ENCODE measurements around the gene MED13L. TPM values are rescaled to one million over a fixed set of nuclear protein-coding genes. Genes with fewer than 3 reads are reported as not detected.

Gene MED13L
- total RNA-seq, 1 donor from 2014 or later, result 49.0 TPM

GRCh38 chr12:115947696-115948062 is 329.8 kb downstream of the MED13L start:
- no peaks in the 10 kb centered on the region for H3K4me1 Mint-ChIP-seq (ENCODE audit: low read depth)
- DNase-seq (ENCODE audit: low spot score), result no peak
- intact Hi-C loops (cut with micrococcal nuclease), result no loop called here
- no peak overlapping the region for H3K4me3 Mint-ChIP-seq (ENCODE audit: low read depth)
- no peaks in the 10 kb centered on the region for H3K27me3 Mint-ChIP-seq (ENCODE audit: low read depth)
- H3K27ac Mint-ChIP-seq, result no peak overlapping the region
- H3K9me3 Mint-ChIP-seq, result no peaks in the 10 kb centered on the region
- no peaks in the 10 kb centered on the region for H3K36me3 Mint-ChIP-seq (ENCODE audit: low read depth)

DNA sequence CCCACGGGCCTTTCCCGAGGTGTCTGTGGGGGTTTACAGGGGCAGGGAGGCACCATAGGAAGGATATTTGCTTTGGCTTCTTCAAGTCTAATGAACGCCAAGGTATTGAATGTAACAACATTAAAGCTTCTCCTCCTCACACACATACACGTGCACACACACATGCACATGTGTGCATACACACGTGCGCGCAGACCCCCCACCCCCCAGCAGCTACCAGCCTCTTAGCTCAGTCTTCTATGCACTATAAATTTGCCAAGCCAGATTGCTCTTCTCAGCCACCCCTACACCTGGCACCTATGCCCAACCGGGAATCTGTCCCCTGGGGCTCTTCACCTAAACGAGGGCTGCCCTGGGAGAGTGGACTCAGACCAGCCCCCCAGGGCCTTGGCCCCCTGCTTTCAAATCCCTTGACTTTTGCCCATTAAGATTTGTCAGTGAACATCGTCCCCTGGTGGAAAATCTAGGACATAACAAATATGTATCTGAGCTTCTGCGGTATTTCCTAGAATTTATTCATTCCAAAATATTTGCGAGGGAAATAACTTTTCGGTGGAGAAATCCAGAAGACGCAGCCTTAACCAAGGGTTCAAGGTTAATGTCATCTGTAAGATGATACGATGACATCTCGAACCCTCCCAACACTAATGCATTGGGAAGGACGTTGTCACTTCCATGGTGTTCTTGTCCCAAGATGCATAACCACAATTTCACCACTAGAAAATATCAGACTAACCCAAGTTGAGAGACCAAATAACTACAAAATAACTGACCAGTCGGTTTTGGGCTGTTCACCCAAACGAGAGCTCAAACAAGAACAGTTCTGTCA is 330.4 kb downstream of the MED13L start:
- H3K4me3 Mint-ChIP-seq (ENCODE audit: low read depth), result no peak overlapping the region
- no peaks in the 10 kb centered on the region for H3K9me3 Mint-ChIP-seq
- no peaks in the 10 kb centered on the region for H3K4me1 Mint-ChIP-seq (ENCODE audit: low read depth)
- intact Hi-C loops (cut with micrococcal nuclease), result no loop called here
- H3K36me3 Mint-ChIP-seq (ENCODE audit: low read depth), result no peaks in the 10 kb centered on the region
- H3K27me3 Mint-ChIP-seq (ENCODE audit: low read depth), result no peaks in the 10 kb centered on the region
- no peak for DNase-seq (ENCODE audit: low spot score)
- H3K27ac Mint-ChIP-seq, result no peak overlapping the region

DNA sequence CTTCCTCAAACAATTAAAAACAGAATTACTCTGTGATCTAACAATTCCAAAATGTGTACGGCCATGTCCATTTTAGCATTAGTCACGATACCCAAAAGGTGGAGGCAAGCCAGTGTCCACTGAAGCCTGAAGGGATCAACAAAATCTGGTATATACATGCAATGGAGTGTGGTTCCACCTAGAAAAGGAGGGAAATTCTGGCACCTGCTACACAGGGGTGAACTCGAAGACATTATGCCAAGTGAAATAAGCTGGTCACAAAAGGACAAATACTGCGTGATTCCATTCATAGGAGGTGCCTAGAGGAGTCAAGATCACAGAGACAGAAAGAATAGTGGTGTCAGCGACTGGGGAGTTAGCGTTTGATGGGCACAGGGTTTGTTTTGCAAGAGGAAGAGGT is 331.4 kb downstream of the MED13L start:
- no peaks in the 10 kb centered on the region for H3K4me1 Mint-ChIP-seq (ENCODE audit: low read depth)
- DNase-seq (ENCODE audit: low spot score), result no peak
- H3K27ac Mint-ChIP-seq, result no peak overlapping the region
- no peaks in the 10 kb centered on the region for H3K36me3 Mint-ChIP-seq (ENCODE audit: low read depth)
- intact Hi-C loops (cut with micrococcal nuclease), result no loop called here
- H3K27me3 Mint-ChIP-seq (ENCODE audit: low read depth), result no peaks in the 10 kb centered on the region
- H3K9me3 Mint-ChIP-seq, result no peaks in the 10 kb centered on the region
- H3K4me3 Mint-ChIP-seq (ENCODE audit: low read depth), result no peak overlapping the region

DNA sequence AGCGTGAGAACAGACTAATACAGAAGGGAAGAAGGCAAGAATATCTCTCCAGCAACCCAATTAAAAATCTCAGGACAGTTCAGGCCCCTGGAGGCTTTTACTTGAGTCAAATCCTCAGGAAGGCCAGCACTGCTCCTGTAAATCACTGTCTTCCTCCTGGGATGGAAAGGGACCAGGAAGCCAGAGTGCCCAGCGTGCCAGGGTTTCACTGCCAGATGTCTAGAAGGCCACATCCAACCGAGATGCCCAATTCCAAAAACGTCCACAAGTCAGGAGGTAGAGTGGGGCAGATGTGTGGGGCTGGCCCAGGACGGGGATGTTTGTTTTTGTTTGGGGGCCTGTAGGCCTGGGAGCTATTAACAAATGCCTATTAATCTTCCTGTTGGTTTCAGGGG is 332.0 kb downstream of the MED13L start:
- Mint-ChIP-seq H3K9me3 (no peaks in the 10 kb centered on the region), H3K36me3 (ENCODE audit: low read depth) (no peaks in the 10 kb centered on the region), H3K4me1 (ENCODE audit: low read depth) (no peaks in the 10 kb centered on the region), H3K4me3 (ENCODE audit: low read depth) (no peak overlapping the region), H3K27ac (no peak overlapping the region), H3K27me3 (ENCODE audit: low read depth) (no peaks in the 10 kb centered on the region)
- no peak for DNase-seq (ENCODE audit: low spot score)
- intact Hi-C loops (cut with micrococcal nuclease), result no loop called here

DNA sequence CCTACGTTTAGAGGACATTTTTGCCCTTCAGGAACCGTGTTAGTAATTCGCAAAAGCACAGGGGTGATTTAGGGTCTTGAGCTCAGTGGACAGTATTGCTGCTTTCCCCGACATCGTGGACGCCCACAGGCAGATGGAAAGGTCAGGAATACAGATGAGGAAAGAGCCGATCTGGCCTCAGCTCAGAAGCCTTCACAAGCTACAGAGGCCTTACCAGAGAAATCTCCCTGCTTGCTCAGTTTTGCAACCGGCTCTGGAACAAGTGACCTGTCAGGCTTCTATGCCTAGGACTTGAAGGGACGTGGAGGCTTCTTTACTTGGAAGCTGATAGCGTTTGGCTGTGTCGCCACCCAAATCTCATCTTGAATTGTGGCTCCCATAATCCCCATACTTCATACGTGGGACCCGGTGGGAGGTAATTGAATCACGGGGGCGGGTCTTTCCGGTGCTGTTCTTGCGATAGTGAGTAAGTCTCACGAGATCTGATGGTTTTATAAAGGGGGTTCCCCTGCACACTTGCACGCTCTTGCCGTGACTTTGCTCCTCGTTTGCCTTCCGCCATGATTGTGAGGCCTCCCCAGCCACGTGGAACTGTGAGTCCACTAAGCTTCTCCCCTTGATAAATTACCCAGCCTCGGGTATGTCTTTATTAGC is 332.5 kb downstream of the MED13L start:
- Mint-ChIP-seq H3K27me3 (ENCODE audit: low read depth) (no peaks in the 10 kb centered on the region), H3K4me3 (ENCODE audit: low read depth) (no peak overlapping the region), H3K4me1 (ENCODE audit: low read depth) (no peaks in the 10 kb centered on the region), H3K9me3 (no peaks in the 10 kb centered on the region), H3K27ac (no peak overlapping the region), H3K36me3 (ENCODE audit: low read depth) (no peaks in the 10 kb centered on the region)
- intact Hi-C loops (cut with micrococcal nuclease), result no loop called here
- no peak for DNase-seq (ENCODE audit: low spot score)

- no peak overlapping the region for H3K27ac Mint-ChIP-seq
- H3K36me3 Mint-ChIP-seq (ENCODE audit: low read depth), result no peaks in the 10 kb centered on the region
- no peaks in the 10 kb centered on the region for H3K27me3 Mint-ChIP-seq (ENCODE audit: low read depth)
- no peaks in the 10 kb centered on the region for H3K4me1 Mint-ChIP-seq (ENCODE audit: low read depth)
- no peaks in the 10 kb centered on the region for H3K9me3 Mint-ChIP-seq
- DNase-seq (ENCODE audit: low spot score), result no peak
- no peak overlapping the region for H3K4me3 Mint-ChIP-seq (ENCODE audit: low read depth)
- intact Hi-C loops (cut with micrococcal nuclease), result no loop called here
Observed at GRCh38 chr12:115944392-115944742, 333.1 kb downstream of the MED13L start.

GRCh38 chr12:115943630-115944391 is 333.7 kb downstream of the MED13L start:
- H3K27ac Mint-ChIP-seq, result no peak overlapping the region
- DNase-seq (ENCODE audit: low spot score), result no peak
- intact Hi-C loops (cut with micrococcal nuclease), result no loop called here
- H3K9me3 Mint-ChIP-seq, result peaks cover 5% of the 10 kb centered on the region
- no peak overlapping the region for H3K4me3 Mint-ChIP-seq (ENCODE audit: low read depth)
- no peaks in the 10 kb centered on the region for H3K4me1 Mint-ChIP-seq (ENCODE audit: low read depth)
- H3K27me3 Mint-ChIP-seq (ENCODE audit: low read depth), result peaks cover 5% of the 10 kb centered on the region
- H3K36me3 Mint-ChIP-seq (ENCODE audit: low read depth), result no peaks in the 10 kb centered on the region

- peaks cover 10% of the 10 kb centered on the region for H3K27me3 Mint-ChIP-seq (ENCODE audit: low read depth)
- no peak overlapping the region for H3K4me3 Mint-ChIP-seq (ENCODE audit: low read depth)
- H3K27ac Mint-ChIP-seq, result no peak overlapping the region
Observed at GRCh38 chr12:115943310-115943629, 334.2 kb downstream of the MED13L start.

GRCh38 chr12:115942346-115942745 is 335.1 kb downstream of the MED13L start:
- H3K27me3 Mint-ChIP-seq (ENCODE audit: low read depth), result peaks cover 15% of the 10 kb centered on the region
- no peak overlapping the region for H3K27ac Mint-ChIP-seq
- DNase-seq (ENCODE audit: low spot score), result no peak
- intact Hi-C loops (cut with micrococcal nuclease), result no loop called here
- no peak overlapping the region for H3K4me3 Mint-ChIP-seq (ENCODE audit: low read depth)
- no peaks in the 10 kb centered on the region for H3K36me3 Mint-ChIP-seq (ENCODE audit: low read depth)
- peaks cover 10% of the 10 kb centered on the region for H3K9me3 Mint-ChIP-seq
- no peaks in the 10 kb centered on the region for H3K4me1 Mint-ChIP-seq (ENCODE audit: low read depth)

More at GRCh38 chr12:115943310-115943629, 334.2 kb downstream of the MED13L start:
- intact Hi-C loops (cut with micrococcal nuclease), result no loop called here
- H3K9me3 Mint-ChIP-seq, result peaks cover 10% of the 10 kb centered on the region
- DNase-seq (ENCODE audit: low spot score), result no peak
- no peaks in the 10 kb centered on the region for H3K4me1 Mint-ChIP-seq (ENCODE audit: low read depth)
- H3K36me3 Mint-ChIP-seq (ENCODE audit: low read depth), result no peaks in the 10 kb centered on the region

DNA sequence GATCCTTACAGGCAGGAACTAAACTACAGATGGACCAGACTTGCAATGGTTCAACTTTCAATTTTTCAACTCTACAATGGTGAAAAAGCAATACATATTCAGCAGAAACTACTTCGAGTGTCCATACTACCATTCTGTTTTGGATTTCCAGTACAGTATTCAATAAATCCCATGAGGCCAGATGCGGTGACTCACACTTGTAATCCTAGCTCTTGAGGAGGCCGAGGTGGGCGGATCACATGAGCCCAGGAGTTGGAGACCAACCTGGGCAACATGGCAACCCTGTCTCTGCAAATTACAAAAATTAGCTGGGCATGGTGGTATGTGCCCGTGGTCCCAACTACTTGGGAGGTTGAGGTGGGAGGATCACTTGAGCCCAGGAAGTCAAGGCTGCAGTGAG is 336.1 kb downstream of the MED13L start:
- DNase-seq (ENCODE audit: low spot score), result no peak
- Mint-ChIP-seq H3K9me3 (peaks cover 10% of the 10 kb centered on the region), H3K27me3 (ENCODE audit: low read depth) (peaks cover 15% of the 10 kb centered on the region), H3K36me3 (ENCODE audit: low read depth) (no peaks in the 10 kb centered on the region), H3K4me1 (ENCODE audit: low read depth) (no peaks in the 10 kb centered on the region), H3K4me3 (ENCODE audit: low read depth) (no peak overlapping the region), H3K27ac (no peak overlapping the region)
- intact Hi-C loops (cut with micrococcal nuclease), result no loop called here

DNA sequence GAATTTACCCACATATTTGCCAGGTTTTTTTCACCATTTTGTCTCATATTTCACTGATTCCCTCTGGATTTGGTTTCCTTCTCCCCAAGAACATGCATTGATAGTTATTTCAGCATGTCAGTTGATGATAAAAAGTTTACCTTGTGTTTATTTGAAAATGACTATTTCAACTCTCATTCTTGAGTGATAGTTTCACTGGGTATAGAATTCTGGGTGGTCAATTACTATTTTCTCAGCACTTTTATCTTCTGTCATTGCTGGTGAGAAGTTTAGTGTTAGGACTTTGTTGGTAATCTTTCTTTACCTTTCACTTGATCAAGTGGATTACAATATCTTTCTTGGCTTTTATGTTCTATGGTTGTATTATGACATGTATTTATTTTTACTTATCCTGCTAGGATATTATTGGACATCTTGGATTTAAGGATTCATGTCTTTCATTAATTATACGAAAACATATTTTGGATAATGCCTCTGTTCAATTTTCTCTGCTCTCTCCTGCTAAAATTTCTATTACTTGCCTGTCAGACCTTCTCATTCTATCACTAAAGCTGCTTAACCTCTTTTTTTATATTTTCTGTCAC is 338.6 kb downstream of the MED13L start:
- Mint-ChIP-seq H3K4me1 (ENCODE audit: low read depth) (no peaks in the 10 kb centered on the region), H3K27me3 (ENCODE audit: low read depth) (peaks cover 15% of the 10 kb centered on the region), H3K36me3 (ENCODE audit: low read depth) (no peaks in the 10 kb centered on the region), H3K4me3 (ENCODE audit: low read depth) (no peak overlapping the region), H3K9me3 (peaks cover 10% of the 10 kb centered on the region), H3K27ac (no peak overlapping the region)
- no peak for DNase-seq (ENCODE audit: low spot score)
- intact Hi-C loops (cut with micrococcal nuclease), result no loop called here

DNA sequence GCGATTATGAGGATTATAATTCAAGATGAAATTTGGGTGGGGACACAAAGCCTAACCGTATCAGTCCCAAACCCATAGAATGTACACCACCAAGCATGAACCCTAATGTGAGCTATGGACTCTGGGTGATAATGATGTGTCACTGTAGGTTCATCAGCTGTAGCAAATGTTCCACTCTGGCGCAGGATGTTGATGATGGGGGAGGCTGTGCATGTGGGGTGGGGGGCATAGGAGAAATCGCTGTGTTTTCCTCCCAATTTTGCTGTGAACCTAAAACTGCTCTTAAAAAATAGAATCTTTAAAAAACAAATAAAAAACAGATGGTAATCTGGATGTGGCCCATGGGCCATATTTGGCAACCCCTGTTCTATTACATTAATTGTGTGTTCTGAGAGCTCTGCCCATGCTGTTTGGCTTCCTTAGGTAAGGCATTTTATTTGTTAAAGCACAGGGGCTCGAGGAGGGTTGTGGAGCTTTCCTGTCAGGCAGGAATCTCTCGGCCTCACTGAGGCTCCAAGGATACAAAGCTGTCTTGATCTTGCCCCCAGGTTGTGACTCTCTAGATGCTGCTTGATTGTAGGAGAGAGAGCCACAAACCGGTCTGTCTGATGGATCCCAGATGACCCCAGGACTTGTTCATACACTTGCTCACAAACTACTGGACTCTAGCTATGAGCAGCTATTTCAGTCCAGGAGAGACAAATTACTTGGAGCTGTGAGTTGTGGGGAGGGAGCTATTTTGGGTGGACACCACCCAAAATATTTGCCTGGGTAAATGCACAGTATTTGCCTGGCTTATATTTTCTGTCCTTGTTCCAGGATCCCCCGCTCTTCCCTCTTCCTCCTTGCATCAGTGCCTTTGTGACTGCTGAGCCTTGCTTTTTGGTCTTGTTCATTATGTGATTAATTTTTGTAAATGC is 340.2 kb downstream of the MED13L start:
- no peak overlapping the region for H3K27ac Mint-ChIP-seq
- peaks cover 10% of the 10 kb centered on the region for H3K9me3 Mint-ChIP-seq
- H3K4me1 Mint-ChIP-seq (ENCODE audit: low read depth), result no peaks in the 10 kb centered on the region
- H3K4me3 Mint-ChIP-seq (ENCODE audit: low read depth), result no peak overlapping the region
- peaks cover 17% of the 10 kb centered on the region for H3K27me3 Mint-ChIP-seq (ENCODE audit: low read depth)
- intact Hi-C loops (cut with micrococcal nuclease), result no loop called here
- H3K36me3 Mint-ChIP-seq (ENCODE audit: low read depth), result no peaks in the 10 kb centered on the region
- no peak for DNase-seq (ENCODE audit: low spot score)
